ENCODE results near the gene CDH2. TPM values are rescaled to one million over a fixed set of nuclear protein-coding genes. Genes with fewer than 3 reads are reported as not detected.

CDH2 gene
- total RNA-seq, 4 donors from 2014 or later = 3.9 to 9.8 (median 7.5) TPM

GRCh38 chr18:28009589-28009988 is 167.3 kb downstream of the CDH2 start:
- Histone ChIP-seq H3K27ac (no peak overlapping the region), H3K4me1 (no peaks in the 10 kb centered on the region)
- TF ChIP-seq EP300 (IDR thresholded peaks at IDR 0.05) = no peak
- TF ChIP-seq POLR2A (IDR thresholded peaks at IDR 0.05) = no peak

GRCh38 chr18:28007841-28008240 is 169.1 kb downstream of the CDH2 start:
- TF ChIP-seq EP300 (IDR thresholded peaks at IDR 0.05) (no peak), CTCF (IDR thresholded peaks at IDR 0.05) (no peak), POLR2A (IDR thresholded peaks at IDR 0.05) (no peak)
- H3K4me1 ChIP-seq = no peaks in the 10 kb centered on the region
- no peak for DNase-seq (ENCODE audit: low spot score in 2 of 2)
- H3K9me3 ChIP-seq = no peaks in the 10 kb centered on the region
- H3K27ac ChIP-seq = no peak overlapping the region
- H3K27me3 ChIP-seq = no peaks in the 10 kb centered on the region
- no peaks in the 10 kb centered on the region for H3K36me3 ChIP-seq
- 89 to 94% methylated on average over 5 of the region's 5 CpGs for WGBS, 2 donors
- H3K4me3 ChIP-seq = no peak overlapping the region

More at GRCh38 chr18:28009589-28009988, 167.3 kb downstream of the CDH2 start:
- H3K4me3 ChIP-seq = no peak overlapping the region
- no peaks in the 10 kb centered on the region for H3K36me3 ChIP-seq
- H3K27me3 ChIP-seq = no peaks in the 10 kb centered on the region
- WGBS, 2 donors = 90 to 94% methylated on average over 6 of the region's 6 CpGs
- H3K9me3 ChIP-seq = no peaks in the 10 kb centered on the region
- DNase-seq (ENCODE audit: low spot score in 2 of 2) = no peak

- no peak overlapping the region for H3K27ac ChIP-seq
- no peak for TF ChIP-seq POLR2A (IDR thresholded peaks at IDR 0.05)
- TF ChIP-seq CTCF (IDR thresholded peaks at IDR 0.05) = no peak
- no peak for TF ChIP-seq EP300 (IDR thresholded peaks at IDR 0.05)
- H3K4me3 ChIP-seq = no peak overlapping the region
- WGBS, 2 donors = 83 to 88% methylated on average over 7 of the region's 7 CpGs
- no peak for DNase-seq (ENCODE audit: low spot score in 2 of 2)
- H3K36me3 ChIP-seq = no peaks in the 10 kb centered on the region
- H3K4me1 ChIP-seq = no peaks in the 10 kb centered on the region
- no peaks in the 10 kb centered on the region for H3K9me3 ChIP-seq
- H3K27me3 ChIP-seq = no peaks in the 10 kb centered on the region
These were observed 171.8 kb downstream of the CDH2 start for GRCh38 chr18:28005164-28005563.

- TF ChIP-seq EP300 (IDR thresholded peaks at IDR 0.05) (no peak), POLR2A (IDR thresholded peaks at IDR 0.05) (no peak), CTCF (IDR thresholded peaks at IDR 0.05) (no peak)
- Histone ChIP-seq H3K4me3 (no peak overlapping the region), H3K4me1 (no peaks in the 10 kb centered on the region), H3K27ac (no peak overlapping the region), H3K27me3 (no peaks in the 10 kb centered on the region), H3K36me3 (no peaks in the 10 kb centered on the region), H3K9me3 (no peaks in the 10 kb centered on the region)
- WGBS, 2 donors = 34 to 48% methylated on average over 1 of the region's 1 CpG
- no peak for DNase-seq (ENCODE audit: low spot score in 2 of 2)
These were observed 172.3 kb downstream of the CDH2 start for GRCh38 chr18:28004606-28005005.

GRCh38 chr18:28003451-28003850 is 173.5 kb downstream of the CDH2 start:
- TF ChIP-seq POLR2A (IDR thresholded peaks at IDR 0.05) (no peak), CTCF (IDR thresholded peaks at IDR 0.05) (no peak), EP300 (IDR thresholded peaks at IDR 0.05) (no peak)
- Histone ChIP-seq H3K27me3 (no peaks in the 10 kb centered on the region), H3K36me3 (no peaks in the 10 kb centered on the region), H3K4me3 (no peak overlapping the region), H3K4me1 (no peaks in the 10 kb centered on the region), H3K9me3 (no peaks in the 10 kb centered on the region), H3K27ac (no peak overlapping the region)
- no peak for DNase-seq (ENCODE audit: low spot score in 2 of 2)
- WGBS, 2 donors = 73 to 80% methylated on average over 5 of the region's 5 CpGs

- Histone ChIP-seq H3K4me1 (no peaks in the 10 kb centered on the region), H3K27me3 (no peaks in the 10 kb centered on the region), H3K4me3 (no peak overlapping the region), H3K9me3 (no peaks in the 10 kb centered on the region), H3K36me3 (no peaks in the 10 kb centered on the region), H3K27ac (no peak overlapping the region)
- 74% methylated on average over 5 of the region's 5 CpGs for WGBS, 2 donors
- TF ChIP-seq POLR2A (IDR thresholded peaks at IDR 0.05) = no peak
- no peak for TF ChIP-seq EP300 (IDR thresholded peaks at IDR 0.05)
- TF ChIP-seq CTCF (IDR thresholded peaks at IDR 0.05) = no peak
- no peak for DNase-seq (ENCODE audit: low spot score in 2 of 2)
These were observed 174.1 kb downstream of the CDH2 start for GRCh38 chr18:28002841-28003240.
